HL-60 (cell line): ENCODE results near the gene C11orf42.

Experiments used
- GABPA ChIP-seq: IDR thresholded peaks from 2 replicates; pipeline ENCODE4 v1.6.1; 2012; ENCODE audit warnings: low read depth
- POLR2AphosphoS5 ChIP-seq: IDR thresholded peaks from 2 replicates; pipeline ENCODE4 v1.6.1; 2012; ENCODE audit warnings: low read depth
- SPI1 ChIP-seq: IDR thresholded peaks from 2 replicates; pipeline ENCODE4 v1.6.1; 2012; ENCODE audit warnings: low read depth, mild to moderate bottlenecking, borderline replicate concordance
- TF ChIP-seq, protein P1 (sequence below): IDR thresholded peaks from one replicate; pipeline ENCODE4 v1.5.1; 2011; ENCODE audit warnings: low read length, control low read depth, inconsistent platforms; ENCODE audit not compliant: insufficient read depth

DNA sequence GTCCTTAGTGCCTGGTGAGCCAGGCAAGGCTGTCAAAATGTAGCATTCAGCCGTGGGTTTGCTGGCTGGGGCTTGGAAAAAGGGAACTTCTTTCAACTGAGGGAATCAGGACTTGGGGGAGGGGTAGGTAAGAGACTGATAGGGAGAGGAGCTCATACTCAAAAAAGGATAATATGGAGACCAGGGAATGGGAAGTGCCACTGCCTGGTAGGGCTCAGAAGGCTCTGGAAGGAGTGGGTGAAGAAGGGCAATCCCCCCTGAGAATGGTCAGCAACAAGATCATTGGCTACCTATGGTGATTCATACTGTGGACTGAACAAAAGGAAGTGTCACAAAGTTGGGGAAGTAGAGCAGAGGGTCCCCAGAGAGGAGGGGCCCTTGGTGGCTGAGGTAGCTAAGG, 35.4 kb downstream of the C11orf42 start:
- TF ChIP-seq, protein P1, sequence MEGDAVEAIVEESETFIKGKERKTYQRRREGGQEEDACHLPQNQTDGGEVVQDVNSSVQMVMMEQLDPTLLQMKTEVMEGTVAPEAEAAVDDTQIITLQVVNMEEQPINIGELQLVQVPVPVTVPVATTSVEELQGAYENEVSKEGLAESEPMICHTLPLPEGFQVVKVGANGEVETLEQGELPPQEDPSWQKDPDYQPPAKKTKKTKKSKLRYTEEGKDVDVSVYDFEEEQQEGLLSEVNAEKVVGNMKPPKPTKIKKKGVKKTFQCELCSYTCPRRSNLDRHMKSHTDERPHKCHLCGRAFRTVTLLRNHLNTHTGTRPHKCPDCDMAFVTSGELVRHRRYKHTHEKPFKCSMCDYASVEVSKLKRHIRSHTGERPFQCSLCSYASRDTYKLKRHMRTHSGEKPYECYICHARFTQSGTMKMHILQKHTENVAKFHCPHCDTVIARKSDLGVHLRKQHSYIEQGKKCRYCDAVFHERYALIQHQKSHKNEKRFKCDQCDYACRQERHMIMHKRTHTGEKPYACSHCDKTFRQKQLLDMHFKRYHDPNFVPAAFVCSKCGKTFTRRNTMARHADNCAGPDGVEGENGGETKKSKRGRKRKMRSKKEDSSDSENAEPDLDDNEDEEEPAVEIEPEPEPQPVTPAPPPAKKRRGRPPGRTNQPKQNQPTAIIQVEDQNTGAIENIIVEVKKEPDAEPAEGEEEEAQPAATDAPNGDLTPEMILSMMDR: no peak
- TF ChIP-seq GABPA (no peak), SPI1 (peak; percentile 18; the same call in 1 of the 2 replicates), POLR2AphosphoS5 (no peak)
